GM18907 (cell line): Measurements from ENCODE around the gene OBP2B.
"Not testable (repeated sequence)": the region's sequence is repeated elsewhere in the genome, so short reads cannot be mapped to it uniquely, and the experiment has no call there.

Source experiments
- ATAC-seq: cut with Tn5 transposase; IDR thresholded peaks from one replicate; pipeline ENCODE4 v1.9.1; 2021; ENCODE audit warnings: mild to moderate bottlenecking, moderate library complexity; ENCODE audit not compliant: unreplicated experiment

Gene OBP2B, protein sequence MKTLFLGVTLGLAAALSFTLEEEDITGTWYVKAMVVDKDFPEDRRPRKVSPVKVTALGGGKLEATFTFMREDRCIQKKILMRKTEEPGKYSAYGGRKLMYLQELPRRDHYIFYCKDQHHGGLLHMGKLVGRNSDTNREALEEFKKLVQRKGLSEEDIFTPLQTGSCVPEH

DNA sequence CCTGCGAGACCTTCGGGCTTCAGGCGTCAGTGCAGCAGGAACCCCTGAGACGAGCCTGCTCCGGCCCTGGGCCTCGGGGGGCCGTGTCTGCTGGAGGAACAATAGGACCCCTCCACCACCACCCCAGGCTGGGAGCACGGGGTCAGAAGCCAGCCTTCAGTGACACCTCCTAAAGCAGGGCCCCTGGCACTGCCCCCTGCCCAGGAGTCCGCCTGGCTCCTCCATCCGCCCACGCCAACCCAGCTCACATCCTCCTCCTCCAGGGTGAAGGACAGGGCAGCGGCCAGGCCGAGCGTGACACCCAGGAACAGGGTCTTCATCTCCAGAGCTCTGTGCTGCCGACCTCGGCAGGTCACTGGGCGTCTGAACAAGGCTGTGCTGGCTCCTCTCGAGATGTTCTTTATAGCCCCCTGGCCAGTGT, at the start of gene OBP2B:
Gene OBP2B (minus strand): TSS at position 371 of the 421 bp plus-strand sequence. CDS start 51 bp downstream, at position 320.
- ATAC-seq: not testable (repeated sequence)

- no peak for ATAC-seq
Observed at GRCh38 chr9:133258061-133259015, 49.3 kb upstream of the OBP2B start.

DNA sequence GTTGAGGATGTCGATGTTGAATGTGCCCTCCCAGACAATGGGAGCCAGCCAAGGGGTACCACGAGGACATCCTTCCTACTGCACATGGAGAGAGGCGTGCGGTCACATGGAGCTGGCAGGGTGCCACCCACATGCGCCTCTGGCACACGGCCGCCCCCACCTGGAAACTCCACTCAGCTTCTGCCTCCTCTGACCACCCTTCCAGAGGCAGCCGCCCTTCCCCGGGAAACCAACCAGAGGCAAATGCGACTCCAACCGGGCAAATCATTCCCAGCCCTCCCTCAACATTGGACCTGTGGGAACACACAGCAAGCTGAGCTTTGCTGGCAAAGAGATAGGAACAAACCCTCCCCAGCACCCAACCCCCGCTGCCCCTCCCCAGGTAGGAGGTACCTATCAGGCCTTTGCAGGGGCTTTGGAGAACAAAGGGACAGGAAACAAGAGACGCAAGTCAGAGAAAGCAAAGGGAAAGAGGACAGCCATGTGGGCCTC, 48.5 kb upstream of the OBP2B start:
- ATAC-seq: no peak

DNA sequence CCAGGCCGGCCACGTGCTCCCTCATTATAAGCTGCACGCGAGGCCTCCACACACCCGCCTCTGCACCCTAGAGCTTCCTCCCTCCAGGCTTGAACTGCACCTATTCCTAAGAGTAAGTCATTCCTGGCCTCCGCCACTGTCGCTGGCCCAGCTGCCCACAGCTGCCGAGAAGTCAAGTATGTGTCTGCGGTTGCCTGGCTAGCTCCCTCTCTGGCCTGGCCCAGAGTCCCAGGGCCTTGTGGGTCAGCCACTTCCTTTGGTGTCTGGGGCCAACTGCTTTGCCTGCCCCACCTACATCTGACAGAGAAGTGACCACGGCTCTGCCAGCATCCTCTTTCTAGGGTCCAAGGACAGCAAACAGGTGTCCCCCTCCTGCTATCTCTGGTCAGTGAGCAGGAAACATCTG, 47.6 kb upstream of the OBP2B start:
- no peak for ATAC-seq

DNA sequence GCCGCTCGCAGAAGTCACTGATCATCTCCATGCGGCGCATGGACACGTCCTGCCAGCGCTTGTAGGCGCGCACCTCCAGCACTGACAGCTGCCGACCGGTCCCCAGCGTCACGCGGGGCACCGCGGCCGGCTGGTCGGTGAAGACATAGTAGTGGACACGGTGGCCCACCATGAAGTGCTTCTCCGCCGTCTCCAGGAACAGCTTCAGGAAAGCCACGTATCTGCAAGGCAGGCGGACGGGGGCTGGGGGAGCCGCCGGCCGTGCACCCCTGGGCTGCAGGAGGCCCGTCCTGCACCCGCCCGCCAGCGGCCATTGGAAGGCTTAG, 47.0 kb upstream of the OBP2B start:
- ATAC-seq: no peak

- ATAC-seq: no peak
Observed at GRCh38 chr9:133255371-133256135, 46.5 kb upstream of the OBP2B start.

- no peak for ATAC-seq
Observed at GRCh38 chr9:133254471-133254870, 45.4 kb upstream of the OBP2B start.

DNA sequence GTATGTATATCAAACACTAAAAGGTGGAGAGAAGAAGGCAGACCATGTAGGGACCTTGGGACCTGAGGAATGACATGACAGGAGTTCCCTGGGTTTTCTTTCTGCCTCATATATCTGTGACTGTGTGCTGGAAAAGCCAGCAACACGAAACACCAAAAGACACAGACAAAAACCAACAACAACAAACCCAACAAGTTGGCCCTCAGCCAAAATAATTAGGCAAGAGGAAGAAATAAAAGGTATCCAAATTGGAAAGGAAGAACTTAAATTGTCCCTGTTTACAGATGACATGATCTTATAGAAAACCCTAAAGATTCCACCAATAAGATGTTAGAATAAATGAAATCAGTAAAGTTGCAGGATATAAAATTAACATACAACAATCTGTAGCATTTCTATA, 44.2 kb upstream of the OBP2B start:
- ATAC-seq: no peak

- ATAC-seq: no peak
Observed at GRCh38 chr9:133252301-133253020, 43.4 kb upstream of the OBP2B start.

DNA sequence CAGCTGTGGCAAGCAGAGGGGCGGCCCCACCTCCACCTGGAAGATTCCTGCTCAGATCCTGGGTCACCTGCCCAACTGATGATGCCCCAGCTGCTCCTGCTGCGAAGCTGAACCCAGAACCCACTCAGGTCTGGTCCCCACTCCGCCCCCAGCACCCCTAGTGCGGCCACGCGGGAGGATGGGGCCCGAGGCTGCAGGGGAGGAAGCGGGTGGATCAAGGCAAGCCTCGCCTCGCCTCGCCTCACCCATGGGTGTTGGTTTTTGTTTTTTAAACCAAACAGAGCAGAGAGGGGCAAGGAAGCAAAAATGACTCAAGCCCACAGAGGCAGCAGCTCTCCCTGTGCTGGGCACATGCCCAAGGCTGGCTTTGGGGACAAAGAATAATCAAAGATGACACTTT, 42.7 kb upstream of the OBP2B start:
- ATAC-seq: no peak

DNA sequence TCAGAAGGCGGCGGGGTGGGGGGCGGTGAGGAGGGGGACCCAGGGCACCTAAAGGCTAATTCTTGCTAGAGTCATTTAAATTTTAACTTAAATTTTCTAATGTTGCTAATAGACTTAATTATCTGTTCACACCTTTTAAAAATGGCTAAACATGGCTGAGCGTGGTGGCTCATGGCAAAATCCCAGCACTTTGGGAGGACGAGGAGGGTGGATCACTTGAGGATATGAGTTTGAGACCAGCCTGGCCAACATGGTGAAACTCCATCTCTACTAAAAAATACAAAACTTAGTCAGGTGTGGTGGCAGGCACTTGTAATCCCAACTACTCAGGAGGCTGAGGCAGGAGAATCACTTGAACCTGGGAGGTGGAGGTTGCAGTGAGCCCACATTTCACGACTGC, 42.2 kb upstream of the OBP2B start:
- ATAC-seq: not testable (repeated sequence)

DNA sequence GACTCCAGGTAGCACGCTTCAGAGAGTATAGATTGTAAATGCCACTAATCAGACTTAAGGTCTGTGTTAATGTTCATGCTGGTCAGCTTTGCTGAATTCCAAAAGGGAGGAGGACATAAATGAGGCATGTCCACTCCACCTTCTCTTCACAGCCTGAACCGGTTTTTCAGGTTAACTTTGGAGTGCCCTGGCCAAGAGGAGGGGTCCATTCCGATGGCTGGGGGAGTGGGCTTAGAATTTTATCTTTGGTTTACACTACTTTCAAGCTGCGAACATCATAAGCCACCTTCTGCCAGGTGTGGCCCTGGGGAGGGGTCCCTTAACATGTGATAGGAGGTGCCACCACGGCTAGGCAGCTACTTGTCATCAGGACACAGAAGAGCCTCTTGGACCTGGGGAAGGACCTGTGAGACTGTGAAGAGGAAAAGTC, 41.7 kb upstream of the OBP2B start:
- ATAC-seq: no peak

- no peak for ATAC-seq
Observed at GRCh38 chr9:133249337-133249736, 40.3 kb upstream of the OBP2B start.

DNA sequence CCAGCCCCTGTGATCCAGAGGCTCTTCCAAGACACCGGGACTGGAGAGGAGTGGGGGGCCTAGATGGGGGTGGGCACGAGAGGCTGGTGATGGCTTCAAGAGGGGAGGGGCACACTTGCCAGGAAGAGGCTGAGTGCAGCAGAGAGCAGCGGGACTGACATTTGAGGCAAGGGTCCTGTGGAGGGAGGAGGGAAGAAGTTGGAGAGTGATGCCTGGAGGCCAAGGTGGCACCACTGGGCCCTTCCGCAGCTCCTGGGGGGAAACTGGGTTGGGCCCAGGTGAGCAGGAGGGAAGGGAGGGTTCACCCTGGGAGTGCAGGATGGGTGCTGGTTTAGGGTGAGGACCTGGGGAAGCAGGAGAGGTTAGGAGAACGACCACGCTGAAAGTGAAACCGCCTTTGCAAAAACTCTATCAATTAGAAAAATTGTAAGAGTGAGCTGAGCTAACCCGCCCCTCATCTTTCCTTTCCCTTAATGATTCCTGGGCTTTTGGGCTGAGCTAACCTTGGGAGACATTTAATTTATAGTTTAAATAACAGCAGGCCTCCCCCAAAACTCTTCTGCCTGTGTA, 39.8 kb upstream of the OBP2B start:
- no peak for ATAC-seq

- no peak for ATAC-seq
Observed at GRCh38 chr9:133247632-133248031, 38.6 kb upstream of the OBP2B start.

GRCh38 chr9:133246991-133247390, 37.9 kb upstream of the OBP2B start:
- no peak for ATAC-seq

GRCh38 chr9:133246562-133246961, 37.5 kb upstream of the OBP2B start:
- ATAC-seq: no peak

DNA sequence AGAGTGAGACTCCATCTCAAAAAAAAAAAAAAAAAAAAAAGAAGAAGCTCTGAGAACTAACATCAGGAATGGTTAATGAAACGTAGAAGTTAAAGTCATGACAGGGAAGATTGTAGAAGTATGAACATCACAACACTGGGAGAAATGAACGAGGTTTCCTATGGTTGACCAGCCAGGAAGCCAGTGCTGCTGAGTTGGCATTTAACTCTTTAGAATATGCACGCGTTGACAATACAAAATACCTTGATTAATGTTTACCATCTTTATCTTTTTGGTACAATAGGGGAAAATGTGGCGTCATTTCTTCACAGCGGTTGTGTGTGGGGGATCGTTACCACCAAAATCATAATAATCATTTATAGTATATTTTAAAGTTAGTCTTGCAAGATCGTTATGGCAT, 33.9 kb upstream of the OBP2B start:
- no peak for ATAC-seq

- no peak for ATAC-seq
Observed at GRCh38 chr9:133242241-133242640, 33.2 kb upstream of the OBP2B start.

DNA sequence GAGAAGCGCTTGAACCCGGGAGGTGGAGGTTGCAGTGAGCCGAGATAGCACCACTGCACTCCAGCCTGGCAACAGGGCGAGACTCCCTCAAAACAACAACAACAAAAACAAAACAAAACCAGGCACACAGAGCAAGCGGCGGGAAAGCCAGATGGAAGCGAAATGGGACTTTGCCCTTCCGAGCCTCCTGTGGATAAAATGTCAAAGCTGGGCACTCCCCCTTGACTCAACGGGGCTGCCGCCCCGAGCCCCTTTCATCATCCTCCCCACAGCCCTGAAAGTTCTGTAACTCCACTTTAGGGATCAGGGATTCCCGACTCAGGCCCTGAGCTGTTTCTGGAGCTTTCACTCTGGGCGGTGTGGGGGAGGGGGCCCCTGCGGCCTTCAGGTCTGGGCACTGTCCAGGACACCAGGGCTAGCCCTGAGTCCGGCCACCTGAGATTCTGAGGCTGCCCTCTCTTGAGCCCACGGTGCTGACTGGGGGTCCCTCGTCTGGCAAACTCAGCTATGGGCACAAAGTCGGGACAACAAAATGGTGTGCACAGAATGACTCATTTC, 30.6 kb upstream of the OBP2B start:
- no peak for ATAC-seq
